ENCODE measurements around the gene XIST. TPM values are rescaled to one million over a fixed set of nuclear protein-coding genes. Genes with fewer than 3 reads are reported as not detected.
"Not testable (repeated sequence)": the region's sequence is repeated elsewhere in the genome, so short reads cannot be mapped to it uniquely, and the experiment has no call there.

Gene XIST
- polyA plus RNA-seq, 1 donor, result 0.74 TPM

DNA sequence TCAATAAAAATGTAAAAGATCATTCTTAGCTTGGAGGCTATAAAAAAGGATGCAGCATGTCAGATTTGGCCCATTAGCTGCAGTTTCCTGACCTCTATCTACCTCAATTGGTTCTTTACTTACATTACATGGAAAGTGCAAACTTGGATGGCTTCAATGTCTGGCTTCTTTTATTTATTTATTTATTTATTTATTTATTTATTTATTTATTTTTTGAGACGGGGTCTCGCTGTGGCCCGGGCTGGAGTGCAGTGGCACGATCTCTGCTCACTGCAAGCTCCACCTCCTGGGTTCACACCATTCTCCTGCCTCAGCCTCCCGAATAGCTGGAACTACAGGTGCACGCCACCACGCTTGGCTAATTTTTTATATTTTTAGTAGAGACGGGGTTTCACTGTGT lies 60.0 kb downstream of the XIST start:
- DNase-seq, result not testable (repeated sequence)

- no peak for DNase-seq
These were observed 67.0 kb downstream of the XIST start for GRCh38 chrX:73785493-73785892.

Measured in hindlimb muscle (tissue), 1 donor.